H1 (cell line): Measurements from ENCODE around the gene RAMACL. TPM values are rescaled to one million over a fixed set of nuclear protein-coding genes. Genes with fewer than 3 reads are reported as not detected.

ENCODE experiments used
- ATF3 ChIP-seq: IDR thresholded peaks from 2 replicates; pipeline ENCODE4 v1.6.1; 2011; ENCODE audit warnings: low read depth, mild to moderate bottlenecking, low read length; ENCODE audit not compliant: insufficient read depth
- CEBPB ChIP-seq: IDR thresholded peaks from 2 replicates; pipeline ENCODE4 v1.6.1; 2012; ENCODE audit warnings: low read depth, low read length
- GABPA ChIP-seq: IDR thresholded peaks from 2 replicates; pipeline ENCODE4 v1.6.1; 2011; ENCODE audit warnings: mild to moderate bottlenecking, low read length, moderate library complexity, borderline replicate concordance; ENCODE audit not compliant: insufficient read depth
- polyA plus RNA-seq, 7 experiments: library from polyadenylated mRNA; depleted of rRNA in 3 of 7; stranded (reverse) in 5 of 7; unstranded in 2 of 7; fragments of >200 nt in 5 of 7; fragments of 200-250 nt in 2 of 7; gene quantifications; 1 replicate in 5 of 7; 2 replicates in 1 of 7; 4 replicates in 1 of 7; pipeline versions ENCODE4 v1.2.1 to v1.2.3, GENCODE V29; 2011 to 2013; ENCODE audit warnings: missing spikeins in 2 of 7, mixed read lengths in 2 of 7
- total RNA-seq: library from RNA; stranded (reverse); fragmentation: NEBNext Ultra II Directional; extraction: Animal tissue kit (Norgen Biotek cat#: 25700); gene quantifications from 2 replicates; pipeline ENCODE4 v1.2.1, GENCODE V29; 2021

The RAMACL gene
- total and polyA plus RNA-seq, 2 of the 8 experiments (the other 6 are each of a cell fraction or from before 2014, with no cell fraction given): 0.23 to 0.97 TPM

- no peak for TF ChIP-seq ATF3
- TF ChIP-seq GABPA: no peak
- no peak for TF ChIP-seq CEBPB
- TF ChIP-seq, all 59 proteins: peak for 0
Observed at GRCh38 chr6:166545156-166546034, 41.1 kb downstream of the RAMACL start (continued).
